HepG2 (cell line): ENCODE measurements around the gene FLT3LG. TPM values are rescaled to one million over a fixed set of nuclear protein-coding genes. Genes with fewer than 3 reads are reported as not detected.

Experiments used
- ATAC-seq: fragments of 200-7000 bp; cut with Tn5 transposase; 3 replicates; pipeline ENCODE4 v1.9.1; 2020; ENCODE audit warnings: mild to moderate bottlenecking, moderate library complexity
- BruUV-seq: library from RNA; stranded (reverse); fragments of 400-500 nt; replicated peaks from 2 replicates; lab custom pipeline; 2021; lab: Mats Ljungman, UMichigan
- CTCF ChIA-PET: fragments of 300-600 bp; formaldehyde crosslinking; extraction: SDS; loops from one replicate; lab custom pipeline; 2021; ENCODE audit warnings: low total read pairs, inconsistent platforms, low intra/inter-chr PET ratio; lab: Yijun Ruan, JAX
- POLR2A ChIA-PET: fragments of 350-600 bp; sonication (Branson Sonifier 250); formaldehyde crosslinking; loops from one replicate; lab custom pipeline; 2020; ENCODE audit warnings: antibody characterized with exemption, inconsistent platforms; lab: Yijun Ruan, JAX
- DNase-seq: peaks from one replicate; pipeline ENCODE4 v3.0.0-alpha.2; 2015; ENCODE audit warnings: low spot score
- FAIRE-seq: peaks from 3 replicates; lab custom pipeline; 2011; peaks lifted over from hg19 to GRCh38; lab: Jason Lieb, UNC
- H2AFZ ChIP-seq: one replicate; pipeline ENCODE4 v1.6.1; 2011; ENCODE audit warnings: low read length, inconsistent platforms
- H3K27ac ChIP-seq: fragments of 300-600 bp; 3 replicates; pipeline ENCODE4 v1.8.0; 2011; ENCODE audit warnings: mixed run types, mild to moderate bottlenecking, mixed read lengths, low read length, inconsistent platforms; ENCODE audit not compliant: insufficient read depth; ENCODE audit errors: extremely low read length
- H3K27me3 ChIP-seq, 2 experiments: fragments of 200-600 bp in 1 of 2; 2 replicates in 1 of 2; 3 replicates in 1 of 2; pipeline versions ENCODE4 v1.6.0 to v1.8.0; 2011; ENCODE audit warnings: low read length in 2 of 2, mild to moderate bottlenecking in 2 of 2, moderate library complexity in 2 of 2, inconsistent platforms in 1 of 2; ENCODE audit not compliant: insufficient read depth in 2 of 2, control insufficient read depth in 1 of 2
- H3K36me3 ChIP-seq, 2 experiments: fragments of 200-600 bp in 1 of 2; replicated peaks in 1 of 2; 2 replicates in 1 of 2; 3 replicates in 1 of 2; pipeline versions ENCODE4 v1.5.1 to v1.8.0; 2011; ENCODE audit warnings: low read length in 2 of 2, inconsistent platforms in 1 of 2; ENCODE audit not compliant: insufficient read depth in 2 of 2, control insufficient read depth in 1 of 2
- H3K4me1 ChIP-seq: 2 replicates; pipeline ENCODE4 v1.5.1; 2012; ENCODE audit warnings: low read length, inconsistent platforms; ENCODE audit not compliant: insufficient read depth
- H3K4me2 ChIP-seq: 2 replicates; pipeline ENCODE4 v1.6.0; 2011; ENCODE audit warnings: low read depth, low read length, inconsistent platforms
- H3K4me3 ChIP-seq, 3 experiments: fragments of 200-600 bp in 1 of 3; sonication (generic), shearing (Covaris generic) in 1 of 3; replicated peaks in 1 of 3; 2 replicates each; pipeline ENCODE4 v1.5.1; 2011 to 2016; ENCODE audit warnings: low read length in 3 of 3, inconsistent platforms in 2 of 3, low read depth in 2 of 3, mild to moderate bottlenecking in 2 of 3, control low read depth in 1 of 3, mixed read lengths in 1 of 3; ENCODE audit not compliant: insufficient read depth in 1 of 3
- H3K79me2 ChIP-seq: one replicate; pipeline ENCODE4 v1.6.1; 2011; ENCODE audit warnings: low read length, inconsistent platforms; ENCODE audit not compliant: insufficient read depth
- H3K9ac ChIP-seq: 2 replicates; pipeline ENCODE4 v1.6.0; 2011; ENCODE audit warnings: mild to moderate bottlenecking, low read depth, low read length, inconsistent platforms; ENCODE audit not compliant: insufficient read depth
- H3K9me3 ChIP-seq: 2 replicates; pipeline ENCODE4 v1.5.1; 2012; ENCODE audit warnings: mild to moderate bottlenecking, low read length
- H4K20me1 ChIP-seq: 2 replicates; pipeline ENCODE4 v1.6.0; 2011; ENCODE audit warnings: inconsistent platforms, mild to moderate bottlenecking, low read length, moderate library complexity; ENCODE audit not compliant: insufficient read depth
- ETV6 ChIP-seq: sonication (generic); formaldehyde crosslinking; conservative IDR thresholded peaks from 2 replicates; pipeline ENCODE4 v1.4.0; 2020; ENCODE audit warnings: missing genetic modification reagents
- HMGA1 ChIP-seq: sonication (generic); formaldehyde crosslinking; conservative IDR thresholded peaks from 2 replicates; pipeline ENCODE4 v1.4.0; 2020; ENCODE audit warnings: missing genetic modification reagents
- KDM5B ChIP-seq: sonication (generic); formaldehyde crosslinking; IDR thresholded peaks from 2 replicates; pipeline ENCODE4 v1.4.0; 2020; ENCODE audit warnings: missing genetic modification reagents, mild to moderate bottlenecking, borderline replicate concordance
- KMT2B ChIP-seq: IDR thresholded peaks from 2 replicates; pipeline ENCODE4 v1.6.1; 2016; ENCODE audit warnings: missing genetic modification reagents, missing compliant biosample characterization
- PITX1 ChIP-seq: sonication (generic); formaldehyde crosslinking; IDR thresholded peaks from 2 replicates; pipeline ENCODE4 v1.5.1; 2020; ENCODE audit warnings: mild to moderate bottlenecking, missing genetic modification reagents
- SNAPC2 ChIP-seq: sonication (generic); formaldehyde crosslinking; IDR thresholded peaks from 2 replicates; pipeline ENCODE4 v1.8.1; 2022; ENCODE audit warnings: mild to moderate bottlenecking, missing genetic modification reagents
- ZBTB7A ChIP-seq: sonication (generic); formaldehyde crosslinking; IDR thresholded peaks from 2 replicates; pipeline ENCODE4 v1.8.0; 2022; ENCODE audit warnings: mild to moderate bottlenecking, missing genetic modification reagents
- ZIK1 ChIP-seq: sonication (generic); formaldehyde crosslinking; IDR thresholded peaks from 2 replicates; pipeline ENCODE4 v1.5.0; 2020; ENCODE audit warnings: mild to moderate bottlenecking, low read depth, missing genetic modification reagents, borderline replicate concordance
- ZNF317 ChIP-seq: sonication (generic); formaldehyde crosslinking; IDR thresholded peaks from 2 replicates; pipeline ENCODE4 v1.5.0; 2020; ENCODE audit warnings: mild to moderate bottlenecking, missing genetic modification reagents
- WGBS: methylation state at CpG from one replicate; pipeline ENCODE4 v1.1.6; 2017; ENCODE audit warnings: low lambda C conversion rate; 5-methylcytosine and 5-hydroxymethylcytosine counted together
- in situ Hi-C: cut with HindIII; loops from 2 replicates; pipeline ENCODE4 v1.10.0; 2017; ENCODE audit warnings: low pct_unique_long_range_greater_than_20kb; ENCODE audit not compliant: extremely low pct_ligation_motif_present
- intact Hi-C: fragments of 100-400 bp; cut with micrococcal nuclease; formaldehyde crosslinking; loops from one replicate; pipeline ENCODE4 v1.10.0; 2022; ENCODE audit not compliant: unreplicated experiment
- polyA plus RNA-seq, 8 experiments: library from polyadenylated mRNA; depleted of rRNA in 3 of 8; stranded (reverse) in 7 of 8; unstranded in 1 of 8; fragments of >200 nt; fragmentation: Illumina TruSeq in 4 of 8; extraction: Trizol in 4 of 8; gene quantifications; 2 replicates each; pipeline versions ENCODE4 v1.2.1 to v1.2.3, GENCODE V29; 2011 to 2016; ENCODE audit warnings: low read depth in 4 of 8, missing spikeins in 1 of 8, mixed read lengths in 1 of 8; ENCODE audit not compliant: insufficient read depth in 1 of 8
- total RNA-seq, 5 experiments: library from RNA; depleted of rRNA; stranded (reverse); fragments of >200 nt; fragmentation: Illumina TruSeq; extraction: Trizol; gene quantifications; 2 replicates each; pipeline ENCODE4 v1.2.3, GENCODE V29; 2016; ENCODE audit warnings: low read depth in 1 of 5

Gene FLT3LG
- total and polyA plus RNA-seq, 2 of the 13 experiments (the other 11 are each of a cell fraction or from before 2014, with no cell fraction given): 1.5 to 2.6 TPM

GRCh38 chr19:49438261-49438660, 35.8 kb upstream of the FLT3LG start (continued):
- TF ChIP-seq ETV6 (CRISPR knock-in tag) (no peak), KDM5B (no peak), HMGA1 (CRISPR knock-in tag) (no peak), ZBTB7A (CRISPR knock-in tag) (no peak), ZNF317 (no peak), ZIK1 (CRISPR knock-in tag) (no peak), PITX1 (CRISPR knock-in tag) (no peak)
- TF ChIP-seq, all 625 proteins: peak for 0

- Histone ChIP-seq H3K4me1 (peaks cover 17% of the 10 kb centered on the region), H4K20me1 (peaks cover 5% of the 10 kb centered on the region; the same call in 1 of the 2 replicates)
- CTCF ChIA-PET: no interaction called here
- WGBS: 5% methylated on average over 6 of the region's 6 CpGs
- no peak for TF ChIP-seq KMT2B (CRISPR knock-in tag)
- TF ChIP-seq SNAPC2 (CRISPR knock-in tag): no peak
- TF ChIP-seq, all 625 proteins: peak for 0
- H3K27ac ChIP-seq: no peak overlapping the region
- DNase-seq: no peak
- H3K79me2 ChIP-seq: no peaks in the 10 kb centered on the region
- H3K4me2 ChIP-seq: no peak overlapping the region
- H3K9me3 ChIP-seq: no peaks in the 10 kb centered on the region
- no TSS peak for BruUV-seq
- no peak for ATAC-seq
- in situ Hi-C loops: no loop called here
- no peak for FAIRE-seq
- no peak overlapping the region for H2AFZ ChIP-seq
- POLR2A ChIA-PET: interaction anchor here (2.0 kb wide), 1 partner anchor 13 kb away, joined by 8 read pairs; the partner anchor contains the start of gene ALDH16A1
- peaks cover 8 to 71% of the 10 kb centered on the region in 2 experiments for H3K27me3 ChIP-seq
- no peak overlapping the region for H3K4me3 ChIP-seq
- no peak overlapping the region for H3K9ac ChIP-seq
- H3K36me3 ChIP-seq: no peaks in the 10 kb centered on the region
- intact Hi-C loops: no loop called here
Observed at GRCh38 chr19:49439836-49440235, 34.2 kb upstream of the FLT3LG start.
